ENCODE measurements around the gene NFE2L1.

NFE2L1 gene

DNA sequence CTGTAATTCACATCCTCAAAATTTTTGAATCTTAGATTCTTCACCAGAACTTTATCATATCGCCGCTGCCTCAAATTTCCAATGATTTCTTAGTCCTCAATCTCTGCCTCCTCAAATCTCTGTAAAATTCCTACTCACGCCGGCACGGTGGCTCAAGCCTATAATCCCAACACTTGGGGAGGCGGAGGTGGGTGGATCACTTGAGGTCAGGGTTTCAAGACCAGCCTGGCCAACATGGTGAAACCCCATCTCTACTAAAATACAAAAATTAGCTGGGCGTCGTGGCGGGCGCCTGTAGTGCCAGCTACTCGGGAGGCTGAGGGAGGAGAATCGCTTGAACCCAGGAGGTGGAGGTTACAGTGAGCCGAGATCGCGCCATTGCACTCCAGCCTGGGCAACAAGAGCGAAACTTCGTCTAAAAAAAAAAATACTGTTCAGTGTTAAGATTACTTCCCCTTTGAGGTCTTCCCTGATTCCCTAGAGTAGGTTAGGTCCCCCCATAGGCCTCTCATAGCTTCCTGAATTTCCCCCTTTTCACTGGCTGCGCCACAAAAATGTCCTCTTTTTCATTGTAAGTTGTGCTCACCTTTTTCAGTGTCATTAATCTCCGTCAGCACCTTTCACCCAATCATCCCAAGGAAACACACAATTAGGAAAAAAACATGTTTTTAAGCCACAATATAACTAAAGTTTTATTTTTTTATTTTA is 54.0 kb downstream of the NFE2L1 start:
- TF ChIP-seq, protein P1, sequence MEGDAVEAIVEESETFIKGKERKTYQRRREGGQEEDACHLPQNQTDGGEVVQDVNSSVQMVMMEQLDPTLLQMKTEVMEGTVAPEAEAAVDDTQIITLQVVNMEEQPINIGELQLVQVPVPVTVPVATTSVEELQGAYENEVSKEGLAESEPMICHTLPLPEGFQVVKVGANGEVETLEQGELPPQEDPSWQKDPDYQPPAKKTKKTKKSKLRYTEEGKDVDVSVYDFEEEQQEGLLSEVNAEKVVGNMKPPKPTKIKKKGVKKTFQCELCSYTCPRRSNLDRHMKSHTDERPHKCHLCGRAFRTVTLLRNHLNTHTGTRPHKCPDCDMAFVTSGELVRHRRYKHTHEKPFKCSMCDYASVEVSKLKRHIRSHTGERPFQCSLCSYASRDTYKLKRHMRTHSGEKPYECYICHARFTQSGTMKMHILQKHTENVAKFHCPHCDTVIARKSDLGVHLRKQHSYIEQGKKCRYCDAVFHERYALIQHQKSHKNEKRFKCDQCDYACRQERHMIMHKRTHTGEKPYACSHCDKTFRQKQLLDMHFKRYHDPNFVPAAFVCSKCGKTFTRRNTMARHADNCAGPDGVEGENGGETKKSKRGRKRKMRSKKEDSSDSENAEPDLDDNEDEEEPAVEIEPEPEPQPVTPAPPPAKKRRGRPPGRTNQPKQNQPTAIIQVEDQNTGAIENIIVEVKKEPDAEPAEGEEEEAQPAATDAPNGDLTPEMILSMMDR (conservative IDR thresholded peaks at IDR 0.05): no peak

DNA sequence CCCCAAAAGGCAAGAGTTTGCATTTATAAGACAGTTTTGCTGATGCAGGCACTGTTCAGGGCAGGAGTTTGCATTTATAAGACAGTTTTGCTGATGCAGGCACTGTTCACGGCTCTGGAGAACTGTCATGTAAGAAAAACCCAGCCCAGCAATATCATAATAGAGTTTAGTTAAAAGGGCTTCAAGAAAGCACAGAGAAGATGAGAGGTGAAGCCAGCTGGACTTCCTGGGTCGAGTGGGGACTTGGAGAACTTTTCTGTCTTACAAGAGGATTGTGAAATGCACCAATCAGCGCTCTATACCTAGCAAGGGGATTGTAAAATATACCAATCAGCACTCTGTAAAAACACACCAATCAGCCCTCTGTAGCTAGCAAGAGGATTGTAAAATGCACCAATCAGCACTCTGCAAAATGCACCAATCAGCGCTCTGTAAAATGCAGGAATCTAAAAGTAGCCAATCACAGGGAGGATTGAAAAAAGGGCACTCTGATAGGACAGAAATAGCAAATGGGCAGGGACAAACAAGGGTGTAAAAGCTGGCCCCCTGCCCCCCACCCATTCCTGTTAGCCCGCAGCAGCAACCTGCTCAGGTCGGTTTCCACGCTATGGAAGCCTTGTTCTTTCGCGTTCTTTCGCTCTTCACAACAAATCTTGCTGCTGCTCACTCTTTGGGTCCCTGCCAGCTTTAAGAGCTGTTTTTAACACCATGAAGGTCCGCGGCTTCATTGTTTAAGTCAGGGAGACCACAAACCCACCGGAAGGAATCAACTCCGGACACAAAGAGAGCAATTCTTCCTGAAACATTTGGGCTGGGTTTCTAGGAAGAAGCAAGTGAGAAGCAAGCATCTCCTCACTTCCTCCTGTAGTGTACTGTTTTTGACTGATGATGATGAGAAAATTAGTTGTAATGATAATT is 54.9 kb downstream of the NFE2L1 start:
- H3K27ac ChIP-seq: no peak overlapping the region
- TF ChIP-seq, protein P1 (conservative IDR thresholded peaks at IDR 0.05): no peak

More for the DNA sequence above, 54.0 kb downstream of the NFE2L1 start:
- peak overlapping the region; percentile 97 for H3K27ac ChIP-seq

- no peak overlapping the region for H3K27ac ChIP-seq
- TF ChIP-seq, protein P1 (conservative IDR thresholded peaks at IDR 0.05): no peak
Measured at GRCh38 chr17:48104440-48104839, 56.3 kb downstream of the NFE2L1 start.

DNA sequence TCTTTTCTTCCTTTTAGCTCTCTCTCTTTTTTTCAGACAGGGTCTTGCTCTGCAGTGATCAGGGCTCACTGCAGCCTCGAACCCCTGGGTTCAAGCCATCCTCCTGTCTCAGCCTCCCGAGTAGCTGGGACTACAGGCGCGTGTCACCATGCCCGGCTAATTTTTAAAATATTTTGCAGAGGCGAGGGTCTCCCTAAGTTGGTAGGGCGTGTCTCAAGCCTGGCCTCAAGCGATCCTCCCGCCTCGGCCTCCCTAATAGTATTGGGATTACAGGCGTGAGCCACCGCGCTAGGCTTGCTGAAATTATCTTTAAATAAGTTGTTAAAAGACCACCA is 58.6 kb downstream of the NFE2L1 start:
- TF ChIP-seq, protein P1 (conservative IDR thresholded peaks at IDR 0.05): no peak

DNA sequence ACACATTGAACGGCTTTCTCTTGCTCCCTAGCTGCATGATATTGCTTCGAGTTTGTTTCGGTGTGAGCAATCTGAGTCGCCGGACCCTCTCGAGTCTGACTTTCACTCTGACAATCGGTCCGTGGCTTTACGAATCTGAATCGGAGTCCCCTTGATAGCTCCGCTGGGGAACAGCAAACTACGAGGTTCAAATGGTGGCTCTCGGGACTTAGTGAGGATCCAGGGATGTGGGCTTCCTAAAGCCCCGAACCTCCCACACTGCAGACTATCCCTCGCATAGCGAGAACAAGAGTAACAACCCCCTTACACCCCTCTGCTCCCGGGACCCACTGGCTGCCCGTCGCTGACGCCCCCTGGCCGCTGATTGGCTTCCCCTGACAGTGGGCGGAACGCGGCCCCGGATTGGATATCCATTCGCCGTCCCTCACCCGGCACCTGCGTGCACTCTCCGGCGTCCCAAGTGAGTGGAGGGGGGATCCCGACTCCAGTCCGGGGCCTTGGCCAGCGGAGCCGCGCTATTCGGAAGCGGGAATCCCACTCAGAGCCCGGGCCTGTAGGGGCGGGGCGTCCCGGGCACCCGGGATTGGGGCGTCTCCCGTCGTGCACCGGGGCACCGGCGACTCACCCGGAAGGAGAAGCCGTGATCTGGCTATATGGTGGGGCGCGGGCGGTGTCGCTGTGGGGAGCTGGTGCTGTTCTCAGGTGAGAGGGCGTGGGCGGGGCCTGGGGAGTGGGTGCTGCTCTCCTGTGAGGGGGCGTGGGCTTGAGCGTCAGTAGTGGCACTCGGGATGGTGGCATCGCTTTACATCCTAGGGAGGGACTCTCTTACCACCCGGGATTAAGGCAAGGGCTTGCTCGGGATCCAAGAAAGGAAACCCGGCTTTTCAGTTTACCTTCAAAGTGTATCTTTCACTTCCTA is 59.2 kb downstream of the NFE2L1 start, which contains the start of gene SNX11:
Gene SNX11, plus strand, starts transcription at position 630 of the 919 bp plus-strand sequence. CDS start 4,278 bp downstream, outside the sequence.
- H3K27ac ChIP-seq: peak within 1 kb of the TSS; percentile 95
- TF ChIP-seq, protein P1 (conservative IDR thresholded peaks at IDR 0.05): 0 out of 2 replicates have a peak, but pooled peaks have one; percentile 7

More for the DNA sequence above, 58.6 kb downstream of the NFE2L1 start:
- peak overlapping the region; percentile 95 for H3K27ac ChIP-seq

- TF ChIP-seq, protein P1 (conservative IDR thresholded peaks at IDR 0.05): no peak
- H3K27ac ChIP-seq: no peak overlapping the region
Measured at GRCh38 chr17:48110761-48111160, 62.6 kb downstream of the NFE2L1 start.

Data from VCaP (cell line).